ENCODE measurements around the gene USP36.

DNA sequence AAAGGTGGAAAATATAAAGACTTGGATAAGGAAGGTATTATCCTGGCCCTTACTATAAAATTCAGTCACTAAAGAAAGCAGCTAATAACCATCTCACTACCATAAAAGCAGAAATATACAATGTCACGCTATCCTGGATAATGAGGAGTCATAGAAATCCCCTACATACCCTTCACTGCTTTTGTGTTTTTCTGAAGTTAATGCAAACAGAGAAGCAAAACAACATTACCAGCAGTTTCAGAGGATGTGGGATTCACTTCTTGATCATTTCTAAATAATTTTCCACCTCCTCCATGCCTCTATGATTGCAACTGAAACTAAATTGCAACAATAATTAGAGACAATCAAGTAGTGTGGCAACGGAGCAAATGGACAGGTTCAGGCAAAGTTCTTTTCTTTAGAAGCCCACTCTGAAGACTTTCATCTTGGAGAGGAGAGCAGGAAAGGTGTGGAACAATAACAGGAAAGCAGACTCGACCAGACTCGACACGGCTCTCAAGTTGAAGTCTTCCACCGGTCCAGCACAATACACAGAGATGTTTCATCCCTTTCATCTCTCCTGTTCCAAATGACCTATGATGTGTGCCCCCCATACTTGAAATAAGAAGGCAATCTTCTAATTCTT, 68.7 kb downstream of the USP36 start:
- TF ChIP-seq POLR2A (IDR thresholded peaks at IDR 0.05; ENCODE audit: low read length) (no peak), GATA1 (IDR thresholded peaks at IDR 0.05; ENCODE audit: low read depth, low read length) (no peak)

Measured in erythroblast (primary cell).